ENCODE measurements around the gene MEIOB.

DNA sequence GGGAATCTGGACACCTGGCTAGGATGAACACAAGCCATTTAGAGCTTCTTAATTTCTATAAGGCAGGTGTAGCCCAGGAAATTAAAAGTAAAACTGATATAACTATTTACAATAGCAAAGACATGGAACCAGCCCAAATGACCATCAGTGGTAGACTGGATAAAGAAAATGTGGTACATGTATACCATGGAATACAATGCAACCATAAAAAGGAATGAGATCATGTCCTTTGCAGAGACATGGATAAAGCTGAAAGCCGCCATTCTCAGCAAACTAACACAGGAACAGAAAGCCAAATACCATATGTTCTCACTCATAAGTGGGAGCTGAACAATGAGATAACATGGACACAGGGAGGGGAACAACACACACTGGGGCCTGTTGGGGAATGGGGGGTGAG lies 25.5 kb downstream of the MEIOB start:
- TF ChIP-seq, protein P1, sequence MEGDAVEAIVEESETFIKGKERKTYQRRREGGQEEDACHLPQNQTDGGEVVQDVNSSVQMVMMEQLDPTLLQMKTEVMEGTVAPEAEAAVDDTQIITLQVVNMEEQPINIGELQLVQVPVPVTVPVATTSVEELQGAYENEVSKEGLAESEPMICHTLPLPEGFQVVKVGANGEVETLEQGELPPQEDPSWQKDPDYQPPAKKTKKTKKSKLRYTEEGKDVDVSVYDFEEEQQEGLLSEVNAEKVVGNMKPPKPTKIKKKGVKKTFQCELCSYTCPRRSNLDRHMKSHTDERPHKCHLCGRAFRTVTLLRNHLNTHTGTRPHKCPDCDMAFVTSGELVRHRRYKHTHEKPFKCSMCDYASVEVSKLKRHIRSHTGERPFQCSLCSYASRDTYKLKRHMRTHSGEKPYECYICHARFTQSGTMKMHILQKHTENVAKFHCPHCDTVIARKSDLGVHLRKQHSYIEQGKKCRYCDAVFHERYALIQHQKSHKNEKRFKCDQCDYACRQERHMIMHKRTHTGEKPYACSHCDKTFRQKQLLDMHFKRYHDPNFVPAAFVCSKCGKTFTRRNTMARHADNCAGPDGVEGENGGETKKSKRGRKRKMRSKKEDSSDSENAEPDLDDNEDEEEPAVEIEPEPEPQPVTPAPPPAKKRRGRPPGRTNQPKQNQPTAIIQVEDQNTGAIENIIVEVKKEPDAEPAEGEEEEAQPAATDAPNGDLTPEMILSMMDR (IDR thresholded peaks at IDR 0.05 in 8 of 11, conservative IDR thresholded peaks at IDR 0.05 in 3 of 11) = no peak
- TF ChIP-seq POLR2AphosphoS5 (IDR thresholded peaks at IDR 0.05) = no peak
